ENCODE data around the gene DHX58.

Gene DHX58

GRCh38 chr17:42052346-42052877 is 60.1 kb downstream of the DHX58 start:
- no peak for DNase-seq

GRCh38 chr17:42051645-42052044 is 60.9 kb downstream of the DHX58 start:
- DNase-seq = no peak

Data from inflammatory macrophage (primary cell).